Calu3 (cell line): ENCODE data around the gene FATE1. TPM values are rescaled to one million over a fixed set of nuclear protein-coding genes. Genes with fewer than 3 reads are reported as not detected.

Experiments used
- BruUV-seq: library from RNA; stranded (reverse); fragments of 400-500 nt; replicated peaks from 2 replicates; lab custom pipeline; 2021; lab: Mats Ljungman, UMichigan
- CTCF ChIA-PET: fragments of 300-600 bp; sonication (Branson Sonifier 250); formaldehyde crosslinking; loops from one replicate; lab custom pipeline; 2022; ENCODE audit warnings: antibody characterized with exemption; lab: Charles Lee
- DNase-seq: peaks from one replicate; pipeline ENCODE4 v3.0.0; 2022
- H3K27ac Mint-ChIP-seq: one replicate; pipeline ENCODE4 v1.8.0; 2022; ENCODE audit warnings: mixed read lengths; ENCODE audit not compliant: unreplicated experiment
- H3K27me3 Mint-ChIP-seq: one replicate; pipeline ENCODE4 v1.8.0; 2022; ENCODE audit warnings: mixed read lengths; ENCODE audit not compliant: unreplicated experiment
- H3K36me3 Mint-ChIP-seq: one replicate; pipeline ENCODE4 v1.8.0; 2022; ENCODE audit warnings: mild to moderate bottlenecking, moderate library complexity, mixed read lengths; ENCODE audit not compliant: insufficient read depth, unreplicated experiment
- H3K4me1 Mint-ChIP-seq: one replicate; pipeline ENCODE4 v1.8.0; 2022; ENCODE audit warnings: mild to moderate bottlenecking, low read depth, mixed read lengths; ENCODE audit not compliant: unreplicated experiment
- H3K4me3 Mint-ChIP-seq: one replicate; pipeline ENCODE4 v1.8.0; 2022; ENCODE audit warnings: mild to moderate bottlenecking, low read depth, moderate library complexity, mixed read lengths; ENCODE audit not compliant: unreplicated experiment
- H3K9me3 Mint-ChIP-seq: one replicate; pipeline ENCODE4 v1.8.0; 2022; ENCODE audit warnings: low read depth, mixed read lengths; ENCODE audit not compliant: unreplicated experiment
- intact Hi-C: fragments of 100-400 bp; cut with micrococcal nuclease; formaldehyde crosslinking; loops from one replicate; pipeline ENCODE4 v1.10.0; 2022; ENCODE audit not compliant: unreplicated experiment
- total RNA-seq: library from RNA; stranded (reverse); gene quantifications from 2 replicates; pipeline ENCODE4 v1.2.3, GENCODE V29; 2022
- TF ChIP-seq, protein P1 (sequence below): fragments of 200-600 bp; IDR thresholded peaks from one replicate; pipeline ENCODE4 v1.8.0; 2022; ENCODE audit warnings: antibody characterized with exemption; ENCODE audit not compliant: unreplicated experiment

The FATE1 gene
- total RNA-seq, 1 experiment from 2014 or later = not detected

DNA sequence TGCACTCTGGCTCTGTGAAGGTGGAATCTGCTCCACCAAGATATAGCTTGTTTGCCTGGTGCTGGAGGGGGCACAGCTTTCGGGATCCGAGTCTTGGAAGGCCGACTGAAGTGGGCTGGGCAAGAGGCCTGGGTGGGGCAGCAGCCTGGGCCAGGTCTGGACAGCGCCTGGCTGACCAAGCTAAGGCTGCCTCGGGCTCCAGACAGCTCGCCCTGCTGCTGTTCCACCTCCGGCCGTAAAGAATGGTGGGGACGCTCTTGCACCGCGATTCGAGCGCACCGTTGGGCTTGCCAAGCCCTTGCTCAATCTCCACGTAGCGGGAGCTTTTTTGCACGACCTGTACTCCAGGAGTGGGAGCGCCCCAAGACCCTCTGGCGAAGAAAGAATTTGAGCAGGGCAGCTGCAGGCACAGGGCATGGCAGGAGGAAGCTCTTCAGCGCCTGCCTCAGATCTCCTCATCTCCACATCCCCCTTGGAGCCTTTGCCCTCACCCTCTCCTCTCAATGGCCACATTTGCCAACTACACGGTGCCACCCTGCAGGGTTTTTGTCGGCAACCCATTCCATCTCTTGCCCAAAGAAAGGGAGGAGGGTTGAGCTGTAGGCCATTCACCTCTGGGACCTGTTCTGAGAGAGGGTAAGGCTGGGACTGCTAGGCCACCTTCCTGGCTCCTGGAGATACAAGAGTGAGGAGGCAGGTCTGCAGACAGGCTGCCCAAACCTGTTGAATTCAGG, 37.6 kb downstream of the FATE1 start:
- Mint-ChIP-seq H3K4me1 (peaks cover 9% of the 10 kb centered on the region), H3K4me3 (peak overlapping the region; percentile 53), H3K36me3 (no peaks in the 10 kb centered on the region), H3K27me3 (peaks cover 75% of the 10 kb centered on the region), H3K27ac (peak overlapping the region; percentile 45), H3K9me3 (no peaks in the 10 kb centered on the region)
- intact Hi-C loops = loop anchor here (1.0 to 10.0 kb wide), 8 partner anchors 35 to 1064 kb away; no protein-coding TSS in a partner anchor
- CTCF ChIA-PET = interaction anchor here (0.8 to 2.0 kb wide), 6 partner anchors 10 to 1068 kb away, joined by 3 to 25 read pairs (median 4); no protein-coding TSS in a partner anchor
- TF ChIP-seq, protein P1, sequence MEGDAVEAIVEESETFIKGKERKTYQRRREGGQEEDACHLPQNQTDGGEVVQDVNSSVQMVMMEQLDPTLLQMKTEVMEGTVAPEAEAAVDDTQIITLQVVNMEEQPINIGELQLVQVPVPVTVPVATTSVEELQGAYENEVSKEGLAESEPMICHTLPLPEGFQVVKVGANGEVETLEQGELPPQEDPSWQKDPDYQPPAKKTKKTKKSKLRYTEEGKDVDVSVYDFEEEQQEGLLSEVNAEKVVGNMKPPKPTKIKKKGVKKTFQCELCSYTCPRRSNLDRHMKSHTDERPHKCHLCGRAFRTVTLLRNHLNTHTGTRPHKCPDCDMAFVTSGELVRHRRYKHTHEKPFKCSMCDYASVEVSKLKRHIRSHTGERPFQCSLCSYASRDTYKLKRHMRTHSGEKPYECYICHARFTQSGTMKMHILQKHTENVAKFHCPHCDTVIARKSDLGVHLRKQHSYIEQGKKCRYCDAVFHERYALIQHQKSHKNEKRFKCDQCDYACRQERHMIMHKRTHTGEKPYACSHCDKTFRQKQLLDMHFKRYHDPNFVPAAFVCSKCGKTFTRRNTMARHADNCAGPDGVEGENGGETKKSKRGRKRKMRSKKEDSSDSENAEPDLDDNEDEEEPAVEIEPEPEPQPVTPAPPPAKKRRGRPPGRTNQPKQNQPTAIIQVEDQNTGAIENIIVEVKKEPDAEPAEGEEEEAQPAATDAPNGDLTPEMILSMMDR = peak; percentile 87
- no TSS peak for BruUV-seq
- DNase-seq = peak; percentile 70

DNA sequence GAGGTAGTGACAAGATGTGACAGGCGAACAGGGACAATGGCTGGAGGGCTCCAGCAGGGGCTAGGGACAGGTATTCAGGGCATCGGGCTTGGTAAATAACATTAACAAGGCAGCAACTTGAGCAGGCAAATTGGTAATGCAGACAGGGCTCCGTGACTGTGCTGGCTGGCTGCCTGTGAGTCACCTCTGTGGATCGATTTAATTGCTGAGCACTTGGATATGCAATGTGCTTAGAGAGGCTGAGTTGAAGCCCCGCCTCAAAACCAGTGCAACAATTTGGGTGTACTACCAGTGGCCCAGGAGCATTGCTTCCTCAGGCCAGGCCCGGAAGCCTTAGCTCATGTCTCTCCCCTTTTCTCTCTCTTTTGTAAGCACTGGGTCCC, 38.2 kb downstream of the FATE1 start:
- TF ChIP-seq, protein P1 = no peak
- Mint-ChIP-seq H3K27ac (peak overlapping the region; percentile 45), H3K36me3 (no peaks in the 10 kb centered on the region), H3K4me3 (peak overlapping the region; percentile 53), H3K4me1 (peaks cover 9% of the 10 kb centered on the region), H3K27me3 (peaks cover 72% of the 10 kb centered on the region), H3K9me3 (no peaks in the 10 kb centered on the region)
- DNase-seq = peak; percentile 73
- intact Hi-C loops = loop anchor here (1.0 to 10.0 kb wide), 7 partner anchors 228 to 1063 kb away; no protein-coding TSS in a partner anchor
- no TSS peak for BruUV-seq
- CTCF ChIA-PET = interaction anchor here (1.1 to 2.0 kb wide), 4 partner anchors 35 to 1067 kb away, joined by 3 to 25 read pairs (median 4); no protein-coding TSS in a partner anchor

DNA sequence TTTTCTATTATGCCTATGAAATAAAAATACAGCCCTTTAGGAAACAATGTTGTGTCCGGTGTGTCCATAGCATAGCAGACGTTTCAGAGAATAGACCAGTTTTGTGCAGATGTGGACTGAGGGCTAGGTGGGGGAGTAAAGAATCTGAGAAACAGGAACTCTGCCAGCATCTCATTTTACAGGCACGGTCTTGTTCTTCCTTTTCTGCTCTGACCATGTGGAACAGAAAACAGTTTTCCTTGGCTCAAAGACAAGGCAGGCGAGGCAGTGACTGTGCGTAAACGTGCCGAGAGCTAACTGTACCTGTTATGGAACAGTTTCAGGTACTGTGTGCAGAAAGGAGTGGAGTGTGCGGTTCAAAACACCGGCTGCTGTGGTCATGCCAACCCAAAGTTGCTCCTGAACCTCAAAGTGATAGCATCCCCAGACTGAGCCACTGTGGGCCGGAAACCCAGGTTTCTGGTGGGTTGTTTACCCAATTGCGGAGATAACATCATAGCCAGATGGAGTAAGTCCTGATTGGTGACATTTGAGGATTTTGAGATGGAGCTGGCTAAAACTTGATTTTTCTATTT, 38.9 kb downstream of the FATE1 start:
- no peaks in the 10 kb centered on the region for H3K36me3 Mint-ChIP-seq
- peaks cover 9% of the 10 kb centered on the region for H3K4me1 Mint-ChIP-seq
- no peaks in the 10 kb centered on the region for H3K9me3 Mint-ChIP-seq
- H3K27me3 Mint-ChIP-seq = peaks cover 65% of the 10 kb centered on the region
- H3K27ac Mint-ChIP-seq = no peak overlapping the region
- H3K4me3 Mint-ChIP-seq = no peak overlapping the region
- intact Hi-C loops = loop anchor here (1.0 to 10.0 kb wide), 7 partner anchors 228 to 1063 kb away; no protein-coding TSS in a partner anchor
- TF ChIP-seq, protein P1 = no peak
- DNase-seq = no peak
- no TSS peak for BruUV-seq
- CTCF ChIA-PET = no interaction called here

DNA sequence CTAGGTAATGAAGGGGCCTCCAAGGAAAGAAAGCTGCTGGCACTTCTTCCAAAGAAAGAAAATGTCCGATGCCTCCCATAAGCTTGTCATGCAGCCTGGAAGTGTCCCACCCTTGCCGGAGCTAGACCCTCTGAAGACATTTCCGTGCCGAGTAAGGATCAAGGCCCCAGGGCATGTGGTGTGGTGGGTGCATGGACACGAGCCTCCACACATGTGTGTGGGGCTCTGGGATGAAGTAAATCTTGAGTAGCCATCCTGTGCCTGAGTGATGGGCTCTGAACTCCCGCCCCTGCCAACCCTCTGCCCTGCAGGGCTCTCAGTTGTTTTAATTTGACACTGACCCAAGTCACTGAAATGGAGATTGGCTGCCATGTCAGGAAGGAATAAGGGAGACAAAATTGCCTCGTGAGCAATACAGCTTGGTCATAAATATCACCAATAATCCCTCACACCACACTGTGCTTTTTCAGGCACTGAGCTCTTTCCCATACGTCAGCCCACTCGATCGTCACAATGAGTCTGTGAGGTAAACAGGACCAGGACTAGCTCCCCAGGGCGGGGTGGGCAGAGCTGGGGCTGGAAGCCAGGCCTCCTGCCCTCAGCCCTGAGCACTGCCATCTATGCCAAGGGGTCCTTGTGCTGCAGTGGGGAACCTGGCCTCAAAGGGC, 43.3 kb downstream of the FATE1 start:
- TF ChIP-seq, protein P1 = no peak
- no peak for DNase-seq
- peaks cover 1% of the 10 kb centered on the region for H3K4me1 Mint-ChIP-seq
- CTCF ChIA-PET = interaction anchor here (1.0 kb wide), 1 partner anchor 876 kb away, joined by 3 read pairs; no protein-coding TSS in a partner anchor
- H3K36me3 Mint-ChIP-seq = no peaks in the 10 kb centered on the region
- intact Hi-C loops = loop anchor here (10.0 kb wide), 2 partner anchors 306 to 686 kb away; no protein-coding TSS in a partner anchor
- H3K4me3 Mint-ChIP-seq = no peak overlapping the region
- peaks cover 35% of the 10 kb centered on the region for H3K27me3 Mint-ChIP-seq
- no TSS peak for BruUV-seq
- no peak overlapping the region for H3K27ac Mint-ChIP-seq
- no peaks in the 10 kb centered on the region for H3K9me3 Mint-ChIP-seq
